ENCODE data around the gene RAB31. TPM values are rescaled to one million over a fixed set of nuclear protein-coding genes. Genes with fewer than 3 reads are reported as not detected.

The RAB31 gene
- polyA plus RNA-seq, 1 of the 3 experiments (the other 2 are of a cell fraction): 23.0 TPM

DNA sequence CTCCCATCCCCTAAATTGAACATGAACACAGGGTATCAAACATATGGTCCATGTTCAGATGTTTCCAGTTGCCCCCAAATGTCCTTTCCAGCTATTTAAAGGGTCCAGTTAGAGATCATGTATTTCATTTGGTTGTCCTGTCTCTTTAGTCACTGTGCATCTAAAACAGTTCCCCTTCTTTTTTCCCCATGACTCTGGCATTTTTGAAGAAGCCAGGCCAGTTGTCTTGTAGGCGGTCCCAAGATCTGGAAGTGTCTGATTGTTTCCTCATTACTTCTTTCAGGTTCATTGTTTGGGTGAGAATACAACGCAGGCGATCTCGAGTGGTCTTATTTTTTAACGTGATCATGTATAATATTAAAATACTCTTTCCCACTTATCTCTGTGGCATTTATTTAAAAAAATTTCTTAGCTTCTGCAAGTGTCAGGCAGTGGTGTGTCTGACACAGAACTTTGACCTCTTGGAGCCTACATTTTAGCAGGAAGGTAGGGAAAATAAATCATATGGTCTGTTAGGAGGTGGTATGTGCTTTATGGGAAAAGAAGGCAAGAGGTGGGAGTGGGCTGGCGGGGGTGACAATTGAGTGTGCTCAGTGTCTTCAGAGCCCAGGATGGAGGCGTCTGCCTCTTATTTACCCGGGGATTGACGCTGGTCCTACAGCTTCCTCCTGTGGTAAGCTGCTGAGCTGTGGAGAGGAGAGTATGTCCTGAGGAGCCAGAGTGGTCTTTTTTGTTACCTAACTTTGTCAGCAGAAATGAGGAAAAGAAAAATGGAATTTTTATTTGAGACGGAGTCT lies 8.1 kb downstream of the RAB31 start:
- Histone ChIP-seq H3K27ac (ENCODE audit: low read depth in 2 of 2, low read length in 1 of 2) (no peak overlapping the region), H3K9me2 (no peaks in the 10 kb centered on the region), H3F3A (replicated peaks; ENCODE audit: insufficient read depth) (peaks cover 19% of the 10 kb centered on the region), H3K4me3 (ENCODE audit: low read depth in 2 of 2, low read length in 1 of 2) (no peak overlapping the region), H3K4me1 (ENCODE audit: control insufficient read depth in 1 of 2, insufficient read depth in 2 of 2, low read depth in 1 of 2, low read length in 1 of 2) (peaks cover 7 to 8% of the 10 kb centered on the region in 2 experiments), H4K20me1 (ENCODE audit: insufficient read depth) (no peaks in the 10 kb centered on the region), H3K9ac (no peak overlapping the region), H3K27me3 (ENCODE audit: insufficient read depth) (no peaks in the 10 kb centered on the region), H2AFZ (ENCODE audit: low read depth) (no peak overlapping the region), H3K9me3 (no peaks in the 10 kb centered on the region), H3K79me2 (ENCODE audit: insufficient read depth) (peaks cover 88% of the 10 kb centered on the region), H3K36me3 (replicated peaks in 1 of 2; ENCODE audit: control insufficient read depth in 1 of 2, insufficient read depth in 2 of 2, low read length in 1 of 2) (peaks cover 0 to 3% of the 10 kb centered on the region in 2 experiments), H3K4me2 (no peak overlapping the region)
- CTCF ChIA-PET: no interaction called here
- POLR2A ChIA-PET: no interaction called here
- TF ChIP-seq EZH2phosphoT487 (IDR thresholded peaks at IDR 0.05; ENCODE audit: borderline replicate concordance, low read depth): no peak
- TF ChIP-seq FOSL2 (IDR thresholded peaks at IDR 0.05; ENCODE audit: borderline replicate concordance, low read depth): no peak
- TF ChIP-seq, protein P1, sequence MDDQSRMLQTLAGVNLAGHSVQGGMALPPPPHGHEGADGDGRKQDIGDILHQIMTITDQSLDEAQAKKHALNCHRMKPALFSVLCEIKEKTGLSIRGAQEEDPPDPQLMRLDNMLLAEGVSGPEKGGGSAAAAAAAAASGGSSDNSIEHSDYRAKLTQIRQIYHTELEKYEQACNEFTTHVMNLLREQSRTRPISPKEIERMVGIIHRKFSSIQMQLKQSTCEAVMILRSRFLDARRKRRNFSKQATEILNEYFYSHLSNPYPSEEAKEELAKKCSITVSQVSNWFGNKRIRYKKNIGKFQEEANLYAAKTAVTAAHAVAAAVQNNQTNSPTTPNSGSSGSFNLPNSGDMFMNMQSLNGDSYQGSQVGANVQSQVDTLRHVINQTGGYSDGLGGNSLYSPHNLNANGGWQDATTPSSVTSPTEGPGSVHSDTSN (IDR thresholded peaks at IDR 0.05): no peak
- no peak for TF ChIP-seq RCOR1 (IDR thresholded peaks at IDR 0.05; ENCODE audit: low read length)
- no peak for TF ChIP-seq TAF1 (IDR thresholded peaks at IDR 0.05; ENCODE audit: borderline replicate concordance, low read depth, low read length)
- TF ChIP-seq, protein P2, sequence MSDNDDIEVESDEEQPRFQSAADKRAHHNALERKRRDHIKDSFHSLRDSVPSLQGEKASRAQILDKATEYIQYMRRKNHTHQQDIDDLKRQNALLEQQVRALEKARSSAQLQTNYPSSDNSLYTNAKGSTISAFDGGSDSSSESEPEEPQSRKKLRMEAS (IDR thresholded peaks at IDR 0.05; ENCODE audit: low read depth): no peak
- no peak for TF ChIP-seq GATA2 (CRISPR knock-in tag; IDR thresholded peaks at IDR 0.05)
- no peak for TF ChIP-seq TEAD4 (IDR thresholded peaks at IDR 0.05; ENCODE audit: borderline replicate concordance, insufficient read depth)
- TF ChIP-seq, protein P3, sequence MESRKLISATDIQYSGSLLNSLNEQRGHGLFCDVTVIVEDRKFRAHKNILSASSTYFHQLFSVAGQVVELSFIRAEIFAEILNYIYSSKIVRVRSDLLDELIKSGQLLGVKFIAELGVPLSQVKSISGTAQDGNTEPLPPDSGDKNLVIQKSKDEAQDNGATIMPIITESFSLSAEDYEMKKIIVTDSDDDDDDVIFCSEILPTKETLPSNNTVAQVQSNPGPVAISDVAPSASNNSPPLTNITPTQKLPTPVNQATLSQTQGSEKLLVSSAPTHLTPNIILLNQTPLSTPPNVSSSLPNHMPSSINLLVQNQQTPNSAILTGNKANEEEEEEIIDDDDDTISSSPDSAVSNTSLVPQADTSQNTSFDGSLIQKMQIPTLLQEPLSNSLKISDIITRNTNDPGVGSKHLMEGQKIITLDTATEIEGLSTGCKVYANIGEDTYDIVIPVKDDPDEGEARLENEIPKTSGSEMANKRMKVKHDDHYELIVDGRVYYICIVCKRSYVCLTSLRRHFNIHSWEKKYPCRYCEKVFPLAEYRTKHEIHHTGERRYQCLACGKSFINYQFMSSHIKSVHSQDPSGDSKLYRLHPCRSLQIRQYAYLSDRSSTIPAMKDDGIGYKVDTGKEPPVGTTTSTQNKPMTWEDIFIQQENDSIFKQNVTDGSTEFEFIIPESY (IDR thresholded peaks at IDR 0.05; ENCODE audit: borderline replicate concordance, low read depth): no peak
- 94% methylated on average over 10 of the region's 10 CpGs for WGBS (ENCODE audit: low lambda C conversion rate)
- DNase-seq: no peak

DNA sequence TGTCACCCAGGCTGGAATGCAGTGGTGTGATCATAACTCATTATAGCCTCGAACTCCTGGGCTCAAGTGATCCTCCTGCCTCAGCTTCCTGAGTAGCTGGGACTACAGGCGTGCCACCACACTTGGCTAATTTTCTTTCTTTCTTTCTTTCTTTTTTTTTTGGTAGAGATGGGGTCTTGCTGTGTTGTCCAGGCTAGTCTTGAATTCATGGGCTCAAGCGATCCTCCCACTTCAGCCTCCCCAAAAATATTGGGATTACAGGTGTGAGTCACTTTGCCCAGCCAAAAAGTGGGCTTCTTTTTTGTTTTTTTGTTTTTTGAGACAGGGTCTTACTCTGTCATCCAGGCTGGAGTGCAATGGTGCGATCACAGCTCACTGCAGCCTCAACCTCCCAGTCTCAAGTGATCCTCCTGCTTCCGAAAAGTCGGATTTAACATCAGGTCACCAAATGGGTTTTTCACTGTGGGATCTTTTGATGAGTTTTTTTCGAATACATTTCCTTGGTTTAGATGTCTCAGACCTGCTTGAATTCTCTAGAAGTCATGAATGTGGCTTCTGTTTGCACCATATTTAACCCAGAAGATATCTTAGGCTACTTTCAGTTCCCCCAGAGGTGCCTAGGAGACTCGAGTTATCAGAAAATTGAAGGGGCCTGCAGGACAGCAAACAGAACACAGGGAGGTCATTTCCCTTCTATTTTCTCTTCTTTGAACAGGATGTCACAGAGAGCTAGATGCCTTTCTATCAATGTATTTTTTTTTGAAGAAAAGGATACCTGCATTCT lies 8.9 kb downstream of the RAB31 start:
- H3K9me3 ChIP-seq: no peaks in the 10 kb centered on the region
- peaks cover 88% of the 10 kb centered on the region for H3K79me2 ChIP-seq (ENCODE audit: insufficient read depth)
- DNase-seq: no peak
- H3K27ac ChIP-seq (ENCODE audit: low read depth in 2 of 2, low read length in 1 of 2): no peak overlapping the region
- ChIA-PET CTCF (no interaction called here), POLR2A (no interaction called here)
- H3K4me1 ChIP-seq (ENCODE audit: control insufficient read depth in 1 of 2, insufficient read depth in 2 of 2, low read depth in 1 of 2, low read length in 1 of 2): peaks cover 7 to 8% of the 10 kb centered on the region in 2 experiments
- no peak overlapping the region for H2AFZ ChIP-seq (ENCODE audit: low read depth)
- no peak for TF ChIP-seq EZH2phosphoT487 (IDR thresholded peaks at IDR 0.05; ENCODE audit: borderline replicate concordance, low read depth)
- no peak for TF ChIP-seq YY1 (IDR thresholded peaks at IDR 0.05; ENCODE audit: low read depth)
- no peak for TF ChIP-seq TAF1 (IDR thresholded peaks at IDR 0.05; ENCODE audit: borderline replicate concordance, low read depth, low read length)
- no peak for TF ChIP-seq MEF2A (IDR thresholded peaks at IDR 0.05; ENCODE audit: borderline replicate concordance, low read depth)
- no peak for TF ChIP-seq SIN3A (IDR thresholded peaks at IDR 0.05; ENCODE audit: borderline replicate concordance, low read depth, low read length)
- no peak for TF ChIP-seq TEAD4 (IDR thresholded peaks at IDR 0.05; ENCODE audit: borderline replicate concordance, insufficient read depth)
- TF ChIP-seq FOXM1 (IDR thresholded peaks at IDR 0.05; ENCODE audit: low read depth): no peak
- TF ChIP-seq TCF12 (IDR thresholded peaks at IDR 0.05): no peak
- no peaks in the 10 kb centered on the region for H4K20me1 ChIP-seq (ENCODE audit: insufficient read depth)
- H3K9ac ChIP-seq: no peak overlapping the region
- H3K9me2 ChIP-seq: no peaks in the 10 kb centered on the region
- peaks cover 19% of the 10 kb centered on the region for H3F3A ChIP-seq (replicated peaks; ENCODE audit: insufficient read depth)
- H3K4me3 ChIP-seq (ENCODE audit: low read depth in 2 of 2, low read length in 1 of 2): no peak overlapping the region
- no peaks in the 10 kb centered on the region for H3K27me3 ChIP-seq (ENCODE audit: insufficient read depth)
- WGBS (ENCODE audit: low lambda C conversion rate): 86% methylated on average over 8 of the region's 8 CpGs
- H3K4me2 ChIP-seq: no peak overlapping the region
- H3K36me3 ChIP-seq (replicated peaks in 1 of 2; ENCODE audit: control insufficient read depth in 1 of 2, insufficient read depth in 2 of 2, low read length in 1 of 2): peaks cover 0 to 3% of the 10 kb centered on the region in 2 experiments

Data from SK-N-SH (cell line).